ENCODE measurements around the gene MMEL1. TPM values are rescaled to one million over a fixed set of nuclear protein-coding genes. Genes with fewer than 3 reads are reported as not detected.

The MMEL1 gene
- total RNA-seq, 4 donors from 2014 or later: 0.78 to 1.7 (median 0.80) TPM; not detected in 1

DNA sequence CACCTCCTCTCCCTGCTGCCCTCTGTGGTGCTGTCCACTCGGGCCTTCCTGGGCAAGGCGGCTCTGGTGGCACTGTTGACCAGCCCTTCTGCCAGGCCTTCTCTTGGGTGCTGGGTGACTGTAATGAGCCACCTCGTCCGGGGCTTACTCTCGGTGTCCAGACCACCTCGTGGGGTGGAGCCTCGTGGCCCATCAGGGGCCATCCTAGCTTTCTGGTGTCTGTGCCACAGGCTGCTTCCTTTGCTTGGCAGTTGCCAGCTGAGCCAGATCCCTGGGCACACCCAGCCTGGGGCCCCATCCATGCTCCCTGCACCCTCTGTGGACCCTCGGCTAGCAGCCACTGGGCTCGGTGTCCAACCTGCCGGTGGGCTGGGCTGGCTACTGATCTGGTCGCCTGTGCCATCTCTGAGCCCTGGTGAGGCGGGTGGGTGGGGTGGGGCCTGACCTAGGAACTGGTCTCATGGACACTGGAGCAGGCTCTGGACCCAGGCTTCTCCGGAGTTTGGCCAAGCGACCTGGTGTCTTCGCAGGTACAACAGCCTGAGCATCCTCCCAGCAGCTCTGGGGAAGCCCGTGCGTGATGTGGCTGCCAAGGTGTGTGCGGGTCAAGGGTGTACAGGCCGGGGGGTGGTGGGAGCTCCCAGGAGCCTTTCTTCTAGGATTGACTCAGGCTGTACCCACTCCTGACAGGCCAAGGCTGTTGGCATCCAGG is 44.8 kb downstream of the MMEL1 start:
- Histone ChIP-seq H3K27me3 (peaks cover 0 to 7% (median 0%) of the 10 kb centered on the region in 4 donors), H3K27ac (replicated peaks in 1 of 4) (no peak overlapping the region), H3K4me3 (peak overlapping the region; percentile 82 to 95 (median 88)), H3K36me3 (peaks cover 0 to 19% (median 10%) of the 10 kb centered on the region in 4 donors), H3K4me1 (peaks cover 22 to 50% (median 40%) of the 10 kb centered on the region in 4 donors), H3K9me3 (no peaks in the 10 kb centered on the region)
- WGBS: 100% methylated on average over 3 of the region's 19 CpGs
- DNase-seq (ENCODE audit: extremely low spot score): no peak
- intact Hi-C loops (cut with DNase I): loop anchor here (2.0 kb wide), 1 partner anchor 55 kb away; no protein-coding TSS in a partner anchor
- TF ChIP-seq, protein P1, sequence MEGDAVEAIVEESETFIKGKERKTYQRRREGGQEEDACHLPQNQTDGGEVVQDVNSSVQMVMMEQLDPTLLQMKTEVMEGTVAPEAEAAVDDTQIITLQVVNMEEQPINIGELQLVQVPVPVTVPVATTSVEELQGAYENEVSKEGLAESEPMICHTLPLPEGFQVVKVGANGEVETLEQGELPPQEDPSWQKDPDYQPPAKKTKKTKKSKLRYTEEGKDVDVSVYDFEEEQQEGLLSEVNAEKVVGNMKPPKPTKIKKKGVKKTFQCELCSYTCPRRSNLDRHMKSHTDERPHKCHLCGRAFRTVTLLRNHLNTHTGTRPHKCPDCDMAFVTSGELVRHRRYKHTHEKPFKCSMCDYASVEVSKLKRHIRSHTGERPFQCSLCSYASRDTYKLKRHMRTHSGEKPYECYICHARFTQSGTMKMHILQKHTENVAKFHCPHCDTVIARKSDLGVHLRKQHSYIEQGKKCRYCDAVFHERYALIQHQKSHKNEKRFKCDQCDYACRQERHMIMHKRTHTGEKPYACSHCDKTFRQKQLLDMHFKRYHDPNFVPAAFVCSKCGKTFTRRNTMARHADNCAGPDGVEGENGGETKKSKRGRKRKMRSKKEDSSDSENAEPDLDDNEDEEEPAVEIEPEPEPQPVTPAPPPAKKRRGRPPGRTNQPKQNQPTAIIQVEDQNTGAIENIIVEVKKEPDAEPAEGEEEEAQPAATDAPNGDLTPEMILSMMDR (IDR thresholded peaks at IDR 0.05): no peak
- TF ChIP-seq EP300 (IDR thresholded peaks at IDR 0.05) (no peak), POLR2A (IDR thresholded peaks at IDR 0.05; ENCODE audit: low read depth) (no peak), POLR2AphosphoS5 (IDR thresholded peaks at IDR 0.05) (no peak)

GRCh38 chr1:2587071-2587859 is 45.6 kb downstream of the MMEL1 start:
- intact Hi-C loops (cut with DNase I): loop anchor here (2.0 kb wide), 1 partner anchor 56 kb away; no protein-coding TSS in a partner anchor
- H3K36me3 ChIP-seq: peaks cover 0 to 19% (median 10%) of the 10 kb centered on the region in 4 donors
- peak overlapping the region; percentile 92 to 99 (median 98) for H3K27ac ChIP-seq (replicated peaks in 1 of 4)
- DNase-seq (ENCODE audit: extremely low spot score): no peak
- H3K4me1 ChIP-seq: peaks cover 22 to 49% (median 40%) of the 10 kb centered on the region in 4 donors
- no peak for TF ChIP-seq POLR2A (IDR thresholded peaks at IDR 0.05; ENCODE audit: low read depth)
- TF ChIP-seq, protein P1 (IDR thresholded peaks at IDR 0.05): no peak
- no peak for TF ChIP-seq POLR2AphosphoS5 (IDR thresholded peaks at IDR 0.05)
- no peak for TF ChIP-seq EP300 (IDR thresholded peaks at IDR 0.05)
- peak overlapping the region; percentile 82 to 95 (median 88) for H3K4me3 ChIP-seq
- 15% methylated on average over 15 of the region's 52 CpGs for WGBS
- H3K9me3 ChIP-seq: no peaks in the 10 kb centered on the region
- H3K27me3 ChIP-seq: no peaks in the 10 kb centered on the region

GRCh38 chr1:2586154-2587070 is 46.4 kb downstream of the MMEL1 start, which contains the start of gene PRXL2B:
PRXL2B (plus strand) TSS chr1:2586777; CDS start chr1:2586886, 109 bp downstream.
- Histone ChIP-seq H3K36me3 (peaks cover 0 to 19% (median 10%) of the 10 kb centered on the region in 4 donors), H3K27ac (replicated peaks in 1 of 4) (peak within 1 kb of the TSS; percentile 92 to 99 (median 98)), H3K9me3 (no peaks in the 10 kb centered on the region), H3K27me3 (no peaks in the 10 kb centered on the region), H3K4me3 (peak within 1 kb of the TSS; percentile 82 to 95 (median 88)), H3K4me1 (peaks cover 22 to 49% (median 40%) of the 10 kb centered on the region in 4 donors)
- WGBS: 2% methylated on average over 32 of the region's 107 CpGs
- TF ChIP-seq EP300 (IDR thresholded peaks at IDR 0.05) (no peak), POLR2A (IDR thresholded peaks at IDR 0.05; ENCODE audit: low read depth) (peak; percentile 81), POLR2AphosphoS5 (IDR thresholded peaks at IDR 0.05) (peak; percentile 88 to 90)
- TF ChIP-seq, protein P1 (IDR thresholded peaks at IDR 0.05): no peak
- peak; percentile 100 for DNase-seq (ENCODE audit: extremely low spot score)
- intact Hi-C loops (cut with DNase I): loop anchor here (2.0 kb wide), 1 partner anchor 56 kb away; no protein-coding TSS in a partner anchor
